SIG-M5 treated with dmso at 0.1 percent for 504 hours (cell line): ENCODE results near the gene NKIRAS2.
A peak's percentile ranks its signal among the peaks of the same experiment; 100 is the strongest.
"Not testable (repeated sequence)": the region's sequence is repeated elsewhere in the genome, so short reads cannot be mapped to it uniquely, and the experiment has no call there.

Source experiments
- DNase-seq: peaks from one replicate; lab custom pipeline; 2025; ENCODE audit not compliant: unreplicated experiment; lab: John Stamatoyannopoulos, UW

Gene NKIRAS2

GRCh38 chr17:41996855-41997164 lies 23.1 kb upstream of the NKIRAS2 start:
- DNase-seq: no peak

- DNase-seq: no peak
Measured at GRCh38 chr17:41998497-41998896, 21.4 kb upstream of the NKIRAS2 start.

DNA sequence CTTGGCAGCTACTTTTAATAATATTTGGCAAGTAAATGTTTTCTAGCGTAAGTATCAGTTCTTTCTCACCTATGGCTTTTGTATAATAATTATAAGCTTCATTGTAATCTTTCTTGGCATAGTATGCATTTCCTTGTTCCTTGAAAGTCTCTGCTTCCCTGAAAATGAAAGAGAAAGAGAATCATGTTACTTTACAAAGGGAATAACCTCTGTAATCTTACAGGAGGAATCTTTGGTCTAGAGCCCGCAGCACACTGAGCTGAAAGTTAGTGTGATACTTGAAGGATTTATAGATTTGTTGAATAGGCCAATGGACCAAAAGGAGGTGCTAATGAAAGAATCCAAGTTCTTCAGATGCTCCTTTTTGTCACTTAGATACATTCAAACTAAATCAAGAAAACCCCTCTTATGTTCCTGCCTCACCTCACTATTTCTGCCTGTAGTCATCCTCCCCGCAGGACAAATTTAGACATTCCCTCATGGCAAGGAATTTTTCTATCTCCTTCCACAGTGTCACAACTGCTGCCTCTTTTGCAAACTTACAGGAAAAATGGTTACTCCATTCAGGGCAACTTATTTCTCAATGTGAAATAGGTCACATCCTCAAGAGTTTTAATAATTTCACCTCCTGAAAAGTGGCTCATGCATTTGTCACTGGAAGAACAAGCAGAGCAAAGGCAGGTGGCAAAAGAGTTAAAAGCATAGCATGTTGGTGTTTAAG lies 19.3 kb upstream of the NKIRAS2 start:
- no peak for DNase-seq

- no peak for DNase-seq
Measured at GRCh38 chr17:42001729-42002128, 18.2 kb upstream of the NKIRAS2 start.

DNA sequence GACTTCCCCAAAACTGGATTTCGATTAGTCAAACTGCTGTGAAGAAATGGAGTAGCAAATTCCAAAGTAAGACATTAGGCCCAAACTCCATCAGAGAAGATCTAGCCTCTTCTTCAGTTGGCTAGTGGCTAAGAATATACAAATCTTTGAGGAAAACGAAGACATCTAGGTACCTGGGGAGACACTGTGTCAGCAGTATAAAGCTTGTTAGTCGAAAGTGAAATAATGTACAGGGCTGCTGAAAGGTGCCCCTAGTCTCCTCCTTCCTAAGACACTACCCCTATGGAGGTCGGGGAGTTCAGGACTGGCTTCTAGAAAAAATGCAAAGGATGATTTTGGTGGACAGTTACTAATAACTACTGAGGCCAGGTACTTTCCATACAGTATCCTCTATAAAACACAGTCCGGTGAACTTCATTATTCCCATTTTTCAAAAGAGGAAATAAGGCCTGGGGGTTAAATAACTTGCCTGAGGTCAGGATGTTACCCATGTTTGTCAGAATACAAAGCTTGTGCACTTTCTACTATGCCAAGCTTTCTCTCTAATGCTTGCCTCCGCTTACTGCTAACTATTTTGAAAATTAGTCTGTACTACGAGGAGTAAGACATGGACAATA lies 17.6 kb upstream of the NKIRAS2 start:
- no peak for DNase-seq

- no peak for DNase-seq
Measured at GRCh38 chr17:42002792-42003301, 17.0 kb upstream of the NKIRAS2 start.

GRCh38 chr17:42005166-42005565 lies 14.7 kb upstream of the NKIRAS2 start:
- no peak for DNase-seq

DNA sequence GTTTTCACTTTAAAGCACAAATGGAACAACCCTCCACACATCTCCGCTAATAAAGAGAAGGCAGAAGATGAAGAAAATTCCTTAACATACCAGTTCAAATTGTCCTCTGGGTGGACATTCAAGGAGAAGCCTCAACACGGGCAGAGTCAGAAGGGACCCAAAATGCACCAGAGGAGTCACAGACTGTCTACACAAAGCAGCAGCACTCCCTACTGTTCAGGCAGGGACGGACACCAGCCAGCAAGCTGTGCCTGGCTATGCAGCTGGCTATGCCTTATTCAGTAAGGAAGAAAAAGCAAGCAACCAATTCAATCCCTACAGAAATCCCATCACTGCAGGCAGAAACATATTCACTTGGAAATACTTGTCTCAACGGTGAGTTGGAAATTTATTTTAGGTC lies 10.7 kb upstream of the NKIRAS2 start:
- DNase-seq: no peak

- peak; percentile 85 for DNase-seq
Measured at GRCh38 chr17:42010266-42010680, 9.6 kb upstream of the NKIRAS2 start.

GRCh38 chr17:42010898-42011516 lies 8.9 kb upstream of the NKIRAS2 start:
- DNase-seq: no peak

DNA sequence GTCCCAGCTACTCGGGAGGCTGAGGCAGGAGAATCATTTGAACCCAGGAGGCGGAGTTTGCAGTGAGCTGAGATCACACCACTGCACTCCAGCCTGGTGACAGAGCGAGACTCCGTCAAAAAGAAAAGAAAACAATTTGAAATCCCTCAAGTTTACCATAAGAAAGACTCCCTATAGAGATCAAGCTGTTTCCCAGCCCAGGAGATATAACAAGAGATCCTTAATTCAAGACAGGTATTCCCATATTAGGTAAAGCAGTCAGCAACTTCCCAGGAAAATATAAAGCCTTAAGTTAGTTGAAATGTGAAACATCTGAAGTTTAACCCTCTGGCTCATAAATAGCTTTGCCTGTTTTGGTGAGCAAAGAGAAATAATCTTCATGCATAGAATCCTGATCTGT lies 7.5 kb upstream of the NKIRAS2 start:
- DNase-seq: not testable (repeated sequence)

- not testable (repeated sequence) for DNase-seq
Measured at GRCh38 chr17:42013740-42014139, 6.2 kb upstream of the NKIRAS2 start.

DNA sequence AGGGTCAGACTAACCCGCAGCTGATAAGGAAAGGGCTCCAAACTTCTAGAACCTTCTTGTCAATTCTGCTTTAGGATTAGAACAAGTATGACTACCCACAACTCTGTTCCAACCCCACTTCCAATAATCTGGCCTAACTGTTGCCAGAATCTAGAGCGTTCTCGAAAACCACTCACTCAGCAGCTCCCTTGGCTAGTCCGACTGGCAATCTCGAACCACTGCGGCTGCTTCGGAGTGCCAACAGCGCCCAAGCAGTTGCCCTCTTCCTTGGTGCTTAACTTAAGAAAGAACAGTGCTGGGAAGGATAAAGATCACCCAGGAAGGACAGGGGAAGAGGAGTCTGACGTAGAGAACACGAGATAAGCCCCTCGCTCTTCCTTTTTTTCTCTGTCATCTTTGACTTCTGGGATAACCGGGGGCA lies 3.5 kb upstream of the NKIRAS2 start:
- peak; percentile 19 for DNase-seq

DNA sequence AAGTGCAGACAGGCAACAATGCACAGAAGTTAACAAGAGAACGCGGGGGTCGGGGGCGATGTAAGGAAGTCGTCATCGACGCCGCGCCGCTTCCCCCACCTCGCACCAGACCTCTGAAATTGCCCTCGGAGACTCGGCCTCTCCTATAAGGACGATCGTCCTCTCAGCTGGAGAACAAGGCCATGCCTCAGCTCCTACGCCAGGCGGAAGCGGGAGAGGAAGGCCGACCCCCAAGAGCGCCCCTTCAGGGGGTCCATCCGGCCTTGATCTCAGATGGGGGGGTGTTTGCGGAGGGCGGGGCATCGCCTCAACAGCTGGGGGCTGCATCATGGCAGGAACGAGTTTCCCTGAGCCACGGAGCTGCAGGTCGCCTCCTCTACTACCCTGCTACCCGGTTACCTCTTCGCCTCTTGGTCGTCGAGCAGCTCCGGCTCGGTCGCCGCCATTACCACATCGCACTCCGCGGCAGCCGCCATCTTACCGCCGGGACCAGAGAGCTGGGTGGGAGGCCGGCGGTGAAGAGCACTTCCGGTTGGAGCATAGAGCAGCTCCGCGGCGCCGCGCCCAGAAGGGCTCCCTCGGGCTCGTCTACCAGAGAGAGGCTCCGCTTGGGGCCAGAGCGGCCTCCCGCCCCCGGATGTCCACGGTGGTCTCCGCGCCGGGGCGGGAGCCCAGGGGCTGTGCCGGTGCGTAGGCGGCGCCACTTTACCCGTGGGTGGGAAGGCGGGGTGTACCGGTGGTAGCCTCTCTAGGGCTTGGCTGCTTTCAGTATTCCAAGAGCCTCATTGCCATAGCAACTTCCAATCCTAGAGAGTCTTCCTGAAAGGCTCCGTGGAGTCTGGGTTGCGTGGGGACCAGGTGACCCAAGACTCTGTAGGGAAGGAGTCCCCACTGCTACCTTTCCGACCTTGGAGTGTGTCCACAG lies 2.7 kb upstream of the NKIRAS2 start, which contains the start of gene DNAJC7:
Gene DNAJC7, minus strand, starts transcription at position 499 of the 925 bp plus-strand sequence. Its CDS starts 23 bp downstream, at position 476.
- DNase-seq: peak; percentile 96

DNA sequence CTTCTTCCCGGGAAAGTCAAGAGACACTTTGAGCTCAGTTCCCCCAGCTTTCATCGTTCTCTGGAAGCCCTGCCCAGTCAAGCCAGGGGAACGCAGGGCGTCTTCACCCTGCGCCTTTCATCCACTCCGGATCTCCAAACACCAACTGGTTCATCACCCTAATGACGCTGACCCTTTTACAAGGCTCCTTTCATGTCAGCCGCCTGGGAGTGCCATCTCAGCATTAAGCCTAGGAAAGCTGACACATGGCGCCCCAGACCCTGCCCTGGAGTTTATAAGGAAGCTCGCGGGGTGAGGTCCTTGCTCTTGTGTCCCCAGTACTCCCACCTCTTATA lies 2.1 kb upstream of the NKIRAS2 start:
- DNase-seq: no peak

- no peak for DNase-seq
Measured at GRCh38 chr17:42018339-42018738, 1.6 kb upstream of the NKIRAS2 start.

- no peak for DNase-seq
Measured at GRCh38 chr17:42018988-42019387, 902 bp upstream of the NKIRAS2 start.

DNA sequence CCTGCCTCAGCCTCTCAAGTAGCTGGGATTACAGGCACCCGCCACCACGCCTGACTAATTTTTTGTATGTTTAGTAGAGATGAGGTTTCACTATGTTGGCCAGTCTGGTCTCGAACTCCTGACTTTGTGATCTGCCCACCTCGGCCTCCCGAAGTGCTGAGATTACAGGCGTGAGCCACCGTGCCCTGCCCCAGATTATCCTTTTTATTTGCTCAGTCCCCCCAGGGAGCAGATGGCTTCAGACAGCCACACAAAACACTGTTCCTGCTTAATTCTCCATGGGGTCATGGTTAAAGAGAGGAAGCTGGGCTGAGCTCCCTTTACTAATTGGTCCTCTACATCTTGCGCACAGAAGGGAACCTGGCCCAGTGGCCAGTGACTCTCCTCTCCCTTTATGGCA lies 955 bp downstream of the NKIRAS2 start:
- DNase-seq: not testable (repeated sequence)

DNA sequence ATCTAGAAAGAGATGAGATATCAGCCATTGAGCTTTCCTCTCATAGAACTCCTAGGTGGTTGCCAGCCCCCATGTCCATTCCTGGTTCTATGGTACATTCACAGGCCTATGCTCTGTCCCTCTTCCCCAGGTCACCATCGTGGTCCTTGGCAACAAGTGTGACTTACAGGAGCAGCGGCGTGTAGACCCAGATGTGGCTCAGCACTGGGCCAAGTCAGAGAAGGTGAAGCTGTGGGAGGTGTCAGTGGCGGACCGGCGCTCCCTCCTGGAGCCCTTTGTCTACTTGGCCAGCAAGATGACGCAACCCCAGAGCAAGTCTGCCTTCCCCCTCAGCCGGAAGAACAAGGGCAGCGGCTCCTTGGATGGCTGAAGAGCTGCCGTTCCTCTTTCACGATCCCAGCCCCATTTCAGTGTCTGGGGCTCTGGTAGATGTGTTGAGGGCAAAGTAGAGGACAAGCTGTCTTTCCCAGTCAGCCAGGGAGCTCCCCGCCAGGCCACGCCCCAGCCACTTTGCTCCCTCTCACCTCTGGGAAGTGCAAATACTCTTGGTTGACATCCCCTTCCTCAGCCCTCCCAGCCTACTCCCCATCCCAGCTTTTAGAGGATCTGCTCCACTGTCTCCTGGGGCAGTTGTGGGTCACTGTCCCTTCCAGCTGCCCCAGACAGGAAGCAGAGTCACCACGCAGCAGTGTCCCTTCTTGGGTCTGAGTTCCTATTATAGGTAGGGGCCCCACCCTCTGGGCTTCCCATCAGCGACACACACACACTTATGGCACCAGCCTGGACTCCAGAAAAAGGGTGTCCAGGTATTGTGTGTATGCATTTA lies 3.8 kb downstream of the NKIRAS2 start:
- peak; percentile 85 for DNase-seq

DNA sequence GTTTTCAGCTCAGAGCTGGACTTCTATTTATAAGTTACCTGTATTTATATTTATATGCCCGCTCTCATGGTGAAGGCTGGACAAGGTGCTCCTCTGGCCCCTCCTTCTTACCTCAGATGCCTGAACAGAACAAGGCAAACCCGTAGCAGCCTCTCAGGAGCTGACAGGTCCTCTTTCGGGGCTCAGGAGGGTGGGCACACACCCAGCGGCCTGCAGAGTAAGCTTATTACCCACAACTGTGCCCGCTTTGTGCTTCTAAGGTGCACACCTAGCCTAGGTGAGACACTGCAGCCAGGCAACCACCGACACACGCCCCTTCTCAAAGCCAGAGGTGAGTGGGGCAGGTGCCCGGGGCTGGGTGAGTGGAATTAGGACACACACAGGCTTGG lies 5.3 kb downstream of the NKIRAS2 start:
- no peak for DNase-seq
